ENCODE data around the gene TTC7B. TPM values are rescaled to one million over a fixed set of nuclear protein-coding genes. Genes with fewer than 3 reads are reported as not detected.

The TTC7B gene
- polyA plus RNA-seq, 1 donor (not counting 4 experiments of a cell fraction or from before 2014, with no cell fraction given), result 21.4 TPM

- H3K9ac ChIP-seq (ENCODE audit: control insufficient read depth, extremely low read depth, insufficient read depth, low read length), result no peak overlapping the region
- DNase-seq (ENCODE audit: low read depth, low spot score) (no peak), FAIRE-seq (no peak)
- peaks cover 2% of the 10 kb centered on the region for H4K20me1 ChIP-seq (ENCODE audit: control insufficient read depth, extremely low read depth, insufficient read depth, low read length)
- no peak overlapping the region for H2AFZ ChIP-seq (ENCODE audit: control insufficient read depth, low read length)
- H3K79me2 ChIP-seq (ENCODE audit: control insufficient read depth, insufficient read depth, low read length), result no peaks in the 10 kb centered on the region
- H3K36me3 ChIP-seq (ENCODE audit: control insufficient read depth in 2 of 2, extremely low read depth in 1 of 2, insufficient read depth in 2 of 2, low read length in 2 of 2), result no peaks in the 10 kb centered on the region
- dilution Hi-C loops (cut with MboI; ENCODE audit: extremely low pct_ligation_motif_present, low sequenced_read_pairs), result no loop called here
- no peak overlapping the region for H3K27ac ChIP-seq (ENCODE audit: control insufficient read depth, insufficient read depth, low read length)
- H3K9me1 ChIP-seq (ENCODE audit: control insufficient read depth, extremely low read depth, insufficient read depth, low read length), result no peaks in the 10 kb centered on the region
- H3K27me3 ChIP-seq (ENCODE audit: control insufficient read depth, extremely low read depth, insufficient read depth, low read length), result peaks cover 8% of the 10 kb centered on the region
- no peak overlapping the region for H3K4me3 ChIP-seq (ENCODE audit: control insufficient read depth in 2 of 3, extremely low read depth in 1 of 3, insufficient read depth in 2 of 3, low read depth in 1 of 3, low read length in 3 of 3)
- no peaks in the 10 kb centered on the region for H3K9me3 ChIP-seq (ENCODE audit: control insufficient read depth, low read depth, low read length)
- TF ChIP-seq, protein P1, sequence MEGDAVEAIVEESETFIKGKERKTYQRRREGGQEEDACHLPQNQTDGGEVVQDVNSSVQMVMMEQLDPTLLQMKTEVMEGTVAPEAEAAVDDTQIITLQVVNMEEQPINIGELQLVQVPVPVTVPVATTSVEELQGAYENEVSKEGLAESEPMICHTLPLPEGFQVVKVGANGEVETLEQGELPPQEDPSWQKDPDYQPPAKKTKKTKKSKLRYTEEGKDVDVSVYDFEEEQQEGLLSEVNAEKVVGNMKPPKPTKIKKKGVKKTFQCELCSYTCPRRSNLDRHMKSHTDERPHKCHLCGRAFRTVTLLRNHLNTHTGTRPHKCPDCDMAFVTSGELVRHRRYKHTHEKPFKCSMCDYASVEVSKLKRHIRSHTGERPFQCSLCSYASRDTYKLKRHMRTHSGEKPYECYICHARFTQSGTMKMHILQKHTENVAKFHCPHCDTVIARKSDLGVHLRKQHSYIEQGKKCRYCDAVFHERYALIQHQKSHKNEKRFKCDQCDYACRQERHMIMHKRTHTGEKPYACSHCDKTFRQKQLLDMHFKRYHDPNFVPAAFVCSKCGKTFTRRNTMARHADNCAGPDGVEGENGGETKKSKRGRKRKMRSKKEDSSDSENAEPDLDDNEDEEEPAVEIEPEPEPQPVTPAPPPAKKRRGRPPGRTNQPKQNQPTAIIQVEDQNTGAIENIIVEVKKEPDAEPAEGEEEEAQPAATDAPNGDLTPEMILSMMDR (optimal IDR thresholded peaks at IDR 0.05 in 1 of 3, IDR thresholded peaks at IDR 0.05 in 1 of 3, conservative IDR thresholded peaks at IDR 0.05 in 1 of 3; ENCODE audit: extremely low read depth in 1 of 3, insufficient read depth in 2 of 3, low read length in 3 of 3), result no peak
- no peak for TF ChIP-seq EZH2 (IDR thresholded peaks at IDR 0.05; ENCODE audit: low read length)
- no peak overlapping the region for H3K4me2 ChIP-seq (ENCODE audit: control insufficient read depth, extremely low read depth, insufficient read depth, low read depth, low read length)
- H3K4me1 ChIP-seq (ENCODE audit: control insufficient read depth, extremely low read depth, insufficient read depth, low read length), result peaks cover 6% of the 10 kb centered on the region
Measured at GRCh38 chr14:90518069-90518940, 297.9 kb downstream of the TTC7B start.

DNA sequence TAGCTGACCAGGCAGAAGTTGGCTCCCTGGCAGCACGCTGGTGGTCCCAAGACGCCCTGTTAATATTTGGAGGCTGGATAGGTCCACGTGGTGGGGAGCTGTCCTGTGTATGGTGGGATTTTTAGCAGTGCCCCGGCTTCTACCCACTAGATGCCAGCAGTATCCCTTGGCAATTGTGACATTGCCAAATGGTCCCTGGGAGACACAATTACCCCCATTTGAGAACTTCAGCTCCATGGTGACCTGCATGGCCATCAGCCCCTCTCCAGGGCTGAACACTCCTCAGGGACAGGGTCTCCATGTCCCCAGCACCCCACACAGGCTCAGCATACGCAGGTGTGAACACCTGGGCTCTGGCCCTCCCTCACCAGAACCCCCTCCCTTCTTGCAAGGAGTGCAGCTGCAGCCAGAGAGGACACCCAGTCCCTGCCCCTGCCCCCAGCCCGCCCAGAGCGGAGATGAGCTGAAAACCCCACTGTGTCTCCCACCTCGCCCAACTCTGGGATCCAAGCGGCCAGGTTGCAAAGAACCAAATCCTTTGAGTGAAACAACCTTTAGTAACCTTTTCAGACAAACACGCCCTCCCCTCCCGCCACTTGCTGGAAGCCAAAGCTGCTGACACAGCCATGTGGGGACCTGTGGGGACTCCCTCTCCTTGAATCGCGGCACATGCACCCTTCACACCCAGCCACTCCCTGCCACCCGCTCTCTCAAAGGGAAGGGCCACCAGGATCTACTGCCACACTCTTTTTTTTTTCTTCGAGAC lies 299.0 kb downstream of the TTC7B start:
- Histone ChIP-seq H3K9me1 (ENCODE audit: control insufficient read depth, extremely low read depth, insufficient read depth, low read length) (no peaks in the 10 kb centered on the region), H3K9ac (ENCODE audit: control insufficient read depth, extremely low read depth, insufficient read depth, low read length) (no peak overlapping the region), H3K4me1 (ENCODE audit: control insufficient read depth, extremely low read depth, insufficient read depth, low read length) (peaks cover 10% of the 10 kb centered on the region), H3K27me3 (ENCODE audit: control insufficient read depth, extremely low read depth, insufficient read depth, low read length) (peaks cover 8% of the 10 kb centered on the region), H3K4me3 (ENCODE audit: control insufficient read depth in 2 of 3, extremely low read depth in 1 of 3, insufficient read depth in 2 of 3, low read depth in 1 of 3, low read length in 3 of 3) (no peak overlapping the region), H3K79me2 (ENCODE audit: control insufficient read depth, insufficient read depth, low read length) (no peaks in the 10 kb centered on the region), H3K27ac (ENCODE audit: control insufficient read depth, insufficient read depth, low read length) (no peak overlapping the region), H4K20me1 (ENCODE audit: control insufficient read depth, extremely low read depth, insufficient read depth, low read length) (peaks cover 2% of the 10 kb centered on the region), H2AFZ (ENCODE audit: control insufficient read depth, low read length) (no peak overlapping the region), H3K9me3 (ENCODE audit: control insufficient read depth, low read depth, low read length) (no peaks in the 10 kb centered on the region), H3K4me2 (ENCODE audit: control insufficient read depth, extremely low read depth, insufficient read depth, low read depth, low read length) (no peak overlapping the region), H3K36me3 (ENCODE audit: control insufficient read depth in 2 of 2, extremely low read depth in 1 of 2, insufficient read depth in 2 of 2, low read length in 2 of 2) (no peaks in the 10 kb centered on the region)
- FAIRE-seq (no peak), DNase-seq (ENCODE audit: low read depth, low spot score) (no peak)
- TF ChIP-seq, protein P1 (optimal IDR thresholded peaks at IDR 0.05 in 1 of 3, IDR thresholded peaks at IDR 0.05 in 1 of 3, conservative IDR thresholded peaks at IDR 0.05 in 1 of 3; ENCODE audit: extremely low read depth in 1 of 3, insufficient read depth in 2 of 3, low read length in 3 of 3), result no peak
- no peak for TF ChIP-seq EZH2 (IDR thresholded peaks at IDR 0.05; ENCODE audit: low read length)
- dilution Hi-C loops (cut with MboI; ENCODE audit: extremely low pct_ligation_motif_present, low sequenced_read_pairs), result no loop called here

Data from keratinocyte (primary cell).